ENCODE results near the gene COX10.

- no peak for TF ChIP-seq ZNF565 (CRISPR knock-in tag; conservative IDR thresholded peaks at IDR 0.05; ENCODE audit: low read depth)
- TF ChIP-seq OSR1 (CRISPR knock-in tag; IDR thresholded peaks at IDR 0.05): no peak
- no peak for TF ChIP-seq ISL1 (CRISPR knock-in tag; IDR thresholded peaks at IDR 0.05)
- no peak for TF ChIP-seq PATZ1 (CRISPR knock-in tag; IDR thresholded peaks at IDR 0.05; ENCODE audit: borderline replicate concordance)
- no peak for TF ChIP-seq ZFP30 (CRISPR knock-in tag; IDR thresholded peaks at IDR 0.05)
- no peak for TF ChIP-seq TOX (CRISPR knock-in tag; IDR thresholded peaks at IDR 0.05; ENCODE audit: borderline replicate concordance)
- no peak for TF ChIP-seq ZFP3 (CRISPR knock-in tag; IDR thresholded peaks at IDR 0.05)
- TF ChIP-seq ARNTL (CRISPR knock-in tag; IDR thresholded peaks at IDR 0.05; ENCODE audit: borderline replicate concordance, low read depth): no peak
- no peak for TF ChIP-seq ZNF8 (CRISPR knock-in tag; IDR thresholded peaks at IDR 0.05)
- TF ChIP-seq ZC3H10 (CRISPR knock-in tag; IDR thresholded peaks at IDR 0.05): no peak
- no peak for TF ChIP-seq RARB (CRISPR knock-in tag; IDR thresholded peaks at IDR 0.05)
Measured at GRCh38 chr17:14138649-14139048, 69.3 kb downstream of the COX10 start.
